Activated CD4-positive, alpha-beta T cell treated with anti-CD3 and anti-CD28 coated beads for 36 hours (primary cell): Measurements from ENCODE around the gene RNF123. TPM values are rescaled to one million over a fixed set of nuclear protein-coding genes. Genes with fewer than 3 reads are reported as not detected.

Experiments used
- ATAC-seq: fragments of 200-7000 bp; cut with Tn5 transposase; one replicate; pipeline ENCODE4 v1.10.0; 2021; ENCODE audit warnings: mild to moderate bottlenecking, moderate library complexity
- CTCF ChIA-PET: fragments of 350-600 bp; sonication (Branson Sonifier 250); formaldehyde crosslinking; loops from one replicate; lab custom pipeline; 2021; ENCODE audit warnings: antibody characterized with exemption; lab: Charles Lee
- POLR2A ChIA-PET: fragments of 350-600 bp; sonication (Branson Sonifier 250); formaldehyde crosslinking; loops from one replicate; lab custom pipeline; 2021; ENCODE audit warnings: antibody characterized with exemption, inconsistent platforms; lab: Charles Lee
- DNase-seq: peaks from one replicate; pipeline ENCODE4 v3.0.0-alpha.2; 2020
- H3K27ac Mint-ChIP-seq: one replicate; pipeline ENCODE4 v1.8.0; 2021; ENCODE audit warnings: mixed read lengths
- H3K27me3 Mint-ChIP-seq: one replicate; pipeline ENCODE4 v1.8.0; 2021; ENCODE audit warnings: mixed read lengths
- H3K36me3 Mint-ChIP-seq: one replicate; pipeline ENCODE4 v1.8.0; 2021; ENCODE audit warnings: low read depth, mixed read lengths
- H3K4me1 Mint-ChIP-seq: one replicate; pipeline ENCODE4 v1.8.0; 2021; ENCODE audit warnings: mixed read lengths
- H3K4me3 Mint-ChIP-seq: one replicate; pipeline ENCODE4 v1.8.0; 2021; ENCODE audit warnings: mild to moderate bottlenecking, moderate library complexity, mixed read lengths
- H3K9me3 Mint-ChIP-seq: one replicate; pipeline ENCODE4 v1.8.0; 2021; ENCODE audit warnings: low read depth, mixed read lengths
- intact Hi-C, 2 experiments: fragments of 100-400 bp; cut with DNase I in 1 of 2; cut with micrococcal nuclease in 1 of 2; formaldehyde crosslinking; loops; one replicate each; pipeline versions ENCODE4 v1.14.2 to v1.15.1; 2022 to 2024; cut with DNase I, micrococcal nuclease
- total RNA-seq, 2 experiments: library from RNA; stranded (reverse); gene quantifications; one replicate each; pipeline ENCODE4 v1.2.3, GENCODE V29; 2021

RNF123 gene
- total RNA-seq, 2 experiments from 2014 or later = 25.2 to 32.7 TPM

GRCh38 chr3:49754536-49754935, 65.2 kb downstream of the RNF123 start:
- Mint-ChIP-seq H3K9me3 (no peaks in the 10 kb centered on the region), H3K27me3 (no peaks in the 10 kb centered on the region), H3K4me1 (peaks cover 28% of the 10 kb centered on the region), H3K4me3 (no peak overlapping the region), H3K36me3 (peaks cover 5% of the 10 kb centered on the region), H3K27ac (no peak overlapping the region)
- intact Hi-C loops = no loop called here
- CTCF ChIA-PET = interaction anchor here (0.8 kb wide), 1 partner anchor 17 kb away, joined by 4 read pairs; no protein-coding TSS in a partner anchor
- ATAC-seq (no peak), DNase-seq (no peak)
- POLR2A ChIA-PET = no interaction called here

- H3K4me1 Mint-ChIP-seq = peaks cover 28% of the 10 kb centered on the region
- no peak for DNase-seq
- no peak overlapping the region for H3K4me3 Mint-ChIP-seq
- ATAC-seq = no peak
- no peaks in the 10 kb centered on the region for H3K9me3 Mint-ChIP-seq
- intact Hi-C loops = no loop called here
- H3K36me3 Mint-ChIP-seq = peaks cover 5% of the 10 kb centered on the region
- H3K27me3 Mint-ChIP-seq = no peaks in the 10 kb centered on the region
- no peak overlapping the region for H3K27ac Mint-ChIP-seq
- ChIA-PET CTCF (no interaction called here), POLR2A (no interaction called here)
Observed at GRCh38 chr3:49756036-49756435, 66.7 kb downstream of the RNF123 start.

- no peak for DNase-seq
- POLR2A ChIA-PET = no interaction called here
- CTCF ChIA-PET = interaction anchor here (0.7 to 1.5 kb wide), 4 partner anchors 12 to 395 kb away, joined by 3 to 5 read pairs (median 4); partner anchors contain the start of gene INKA1
- Mint-ChIP-seq H3K27me3 (no peaks in the 10 kb centered on the region), H3K4me1 (peaks cover 28% of the 10 kb centered on the region), H3K9me3 (no peaks in the 10 kb centered on the region), H3K27ac (no peak overlapping the region), H3K36me3 (peaks cover 5% of the 10 kb centered on the region), H3K4me3 (no peak overlapping the region)
- no peak for ATAC-seq
- intact Hi-C loops = no loop called here
Observed at GRCh38 chr3:49757197-49757596, 67.8 kb downstream of the RNF123 start.

GRCh38 chr3:49759226-49759625, 69.9 kb downstream of the RNF123 start:
- Mint-ChIP-seq H3K36me3 (peaks cover 2% of the 10 kb centered on the region), H3K9me3 (no peaks in the 10 kb centered on the region), H3K4me3 (no peak overlapping the region), H3K27me3 (no peaks in the 10 kb centered on the region), H3K4me1 (peaks cover 22% of the 10 kb centered on the region), H3K27ac (no peak overlapping the region)
- DNase-seq = no peak
- CTCF ChIA-PET = interaction anchor here (1.0 kb wide), 1 partner anchor 44 kb away, joined by 3 read pairs; the partner anchor contains the start of gene INKA1
- intact Hi-C loops = no loop called here
- ATAC-seq = no peak
- POLR2A ChIA-PET = no interaction called here

- ChIA-PET CTCF (interaction anchor here (0.7 to 0.9 kb wide), 2 partner anchors 15 to 17 kb away, joined by 3 read pairs; no protein-coding TSS in a partner anchor), POLR2A (interaction anchor here (0.6 kb wide), 1 partner anchor 22 kb away, joined by 6 read pairs; no protein-coding TSS in a partner anchor)
- ATAC-seq (no peak), DNase-seq (no peak)
- no peaks in the 10 kb centered on the region for H3K9me3 Mint-ChIP-seq
- no peak overlapping the region for H3K4me3 Mint-ChIP-seq
- H3K4me1 Mint-ChIP-seq = peaks cover 14% of the 10 kb centered on the region
- H3K27me3 Mint-ChIP-seq = no peaks in the 10 kb centered on the region
- intact Hi-C loops = no loop called here
- H3K27ac Mint-ChIP-seq = no peak overlapping the region
- peaks cover 6% of the 10 kb centered on the region for H3K36me3 Mint-ChIP-seq
Observed at GRCh38 chr3:49761661-49762060, 72.3 kb downstream of the RNF123 start.

- peaks cover 12% of the 10 kb centered on the region for H3K4me1 Mint-ChIP-seq
- peaks cover 6% of the 10 kb centered on the region for H3K36me3 Mint-ChIP-seq
- DNase-seq (no peak), ATAC-seq (no peak)
- H3K4me3 Mint-ChIP-seq = no peak overlapping the region
- no peak overlapping the region for H3K27ac Mint-ChIP-seq
- intact Hi-C loops = no loop called here
- CTCF ChIA-PET = no interaction called here
- no peaks in the 10 kb centered on the region for H3K9me3 Mint-ChIP-seq
- no peaks in the 10 kb centered on the region for H3K27me3 Mint-ChIP-seq
- POLR2A ChIA-PET = interaction anchor here (0.6 kb wide), 1 partner anchor 157 kb away, joined by 3 read pairs; no protein-coding TSS in a partner anchor
Observed at GRCh38 chr3:49763981-49764380, 74.6 kb downstream of the RNF123 start.

- Mint-ChIP-seq H3K4me1 (peaks cover 32% of the 10 kb centered on the region), H3K9me3 (no peaks in the 10 kb centered on the region), H3K36me3 (peaks cover 15% of the 10 kb centered on the region), H3K27me3 (no peaks in the 10 kb centered on the region), H3K4me3 (no peak overlapping the region), H3K27ac (peak overlapping the region; percentile 9)
- no peak for DNase-seq
- peak; percentile 61 for ATAC-seq
- intact Hi-C loops = no loop called here
- ChIA-PET POLR2A (interaction anchor here (0.6 kb wide), 1 partner anchor 23 kb away, joined by 6 read pairs; no protein-coding TSS in a partner anchor), CTCF (interaction anchor here (0.6 to 1.1 kb wide), 5 partner anchors 12 to 491 kb away, joined by 3 to 4 read pairs (median 3); no protein-coding TSS in a partner anchor)
Observed at GRCh38 chr3:49769286-49769915, 80.0 kb downstream of the RNF123 start.

- intact Hi-C loops = no loop called here
- CTCF ChIA-PET = interaction anchor here (0.6 to 1.1 kb wide), 5 partner anchors 13 to 574 kb away, joined by 3 to 4 read pairs (median 3); no protein-coding TSS in a partner anchor
- no peak overlapping the region for H3K27ac Mint-ChIP-seq
- peaks cover 14% of the 10 kb centered on the region for H3K36me3 Mint-ChIP-seq
- H3K4me1 Mint-ChIP-seq = peaks cover 33% of the 10 kb centered on the region
- DNase-seq = no peak
- no peak for ATAC-seq
- H3K27me3 Mint-ChIP-seq = no peaks in the 10 kb centered on the region
- POLR2A ChIA-PET = no interaction called here
- H3K4me3 Mint-ChIP-seq = no peak overlapping the region
- no peaks in the 10 kb centered on the region for H3K9me3 Mint-ChIP-seq
Observed at GRCh38 chr3:49769926-49770325, 80.6 kb downstream of the RNF123 start.

Other genes starting within 250 kb of the RNF123 start
- 1 to 10 TPM; 9.0 to 9.2 TPM for gene DAG1, start 219.3 kb upstream of the RNF123 start, total RNA-seq
- gene BSN, start 135.1 kb upstream of the RNF123 start, total RNA-seq = under 1 TPM; 0.09 to 0.11 TPM
- gene APEH, start 15.2 kb upstream of the RNF123 start, total RNA-seq = 100 to 1,000 TPM; 110 to 137 TPM
- gene MST1, start 83 bp upstream of the RNF123 start, total RNA-seq = 1 to 10 TPM; 8.7 to 9.7 TPM
- gene AMIGO3, start 30.1 kb downstream of the RNF123 start, total RNA-seq = under 1 TPM in 1 of 2 experiments, not detected in 1; 0.07 TPM
- gene GMPPB, start 34.4 kb downstream of the RNF123 start, total RNA-seq = 10 to 100 TPM; 21.0 to 32.1 TPM
- 10 to 100 TPM; 29.1 to 31.0 TPM for gene IP6K1, start 97.0 kb downstream of the RNF123 start, total RNA-seq
- under 1 TPM in 1 of 2 experiments, not detected in 1; 0.32 TPM for gene CDHR4, start 110.3 kb downstream of the RNF123 start, total RNA-seq
- under 1 TPM; 0.50 to 0.70 TPM for gene INKA1, start 113.7 kb downstream of the RNF123 start, total RNA-seq
- 10 to 100 TPM; 85.5 to 85.7 TPM for gene UBA7, start 124.4 kb downstream of the RNF123 start, total RNA-seq
- 10 to 100 TPM; 25.1 to 28.1 TPM for gene TRAIP, start 167.0 kb downstream of the RNF123 start, total RNA-seq
- 1 to 10 TPM; 1.1 to 1.3 TPM for gene CAMKV, start 180.3 kb downstream of the RNF123 start, total RNA-seq
- gene MST1R, start 214.3 kb downstream of the RNF123 start, total RNA-seq = 1 to 10 TPM in 1 of 2 experiments, under 1 TPM in 1; 0.86 to 1.2 TPM
- 1 to 10 TPM; 7.5 to 8.3 TPM for gene MON1A, start 240.3 kb downstream of the RNF123 start, total RNA-seq